Lower leg skin (tissue), 3 donors: ENCODE results near the gene PDCD11.

Experiments used
- CTCF ChIP-seq, 3 donors: fragments of 450-650 bp; IDR thresholded peaks; one replicate each; pipeline ENCODE4 v1.5.1; 2016; ENCODE audit warnings: antibody characterized with exemption in 3 of 3, mild to moderate bottlenecking in 3 of 3, moderate library complexity in 2 of 3
- POLR2A ChIP-seq, 2 donors: fragments of 450-650 bp; IDR thresholded peaks; one replicate each; pipeline ENCODE4 v1.6.1; 2016 to 2017; ENCODE audit warnings: antibody characterized with exemption in 2 of 2, mild to moderate bottlenecking in 1 of 2, moderate library complexity in 1 of 2

- TF ChIP-seq CTCF (IDR thresholded peaks at IDR 0.05) = no peak
- no peak for TF ChIP-seq POLR2A (IDR thresholded peaks at IDR 0.05)
Observed at GRCh38 chr10:103476046-103476768, 79.8 kb downstream of the PDCD11 start.
